Hepatocyte (in vitro differentiated cells): ENCODE results near the gene KRT75. TPM values are rescaled to one million over a fixed set of nuclear protein-coding genes. Genes with fewer than 3 reads are reported as not detected.
A peak's percentile ranks its signal among the peaks of the same experiment; 100 is the strongest.

Experiments used
- DNase-seq: peaks from one replicate; pipeline ENCODE4 v3.0.0-alpha.2; 2016; ENCODE audit warnings: low spot score
- H2AFZ ChIP-seq: fragments of 200-600 bp; sonication (generic); 2 replicates; pipeline ENCODE4 v1.6.0; 2016; ENCODE audit warnings: antibody characterized with exemption, mild to moderate bottlenecking
- H3K27ac ChIP-seq: fragments of 200-600 bp; sonication (generic); 2 replicates; pipeline ENCODE4 v1.5.1; 2016; ENCODE audit warnings: mild to moderate bottlenecking
- H3K27me3 ChIP-seq: fragments of 200-600 bp; sonication (generic); 2 replicates; pipeline ENCODE4 v1.6.1; 2016
- H3K36me3 ChIP-seq: fragments of 200-600 bp; sonication (generic); replicated peaks from 2 replicates; pipeline ENCODE4 v1.5.1; 2016; ENCODE audit warnings: low read depth; ENCODE audit not compliant: insufficient read depth
- H3K4me1 ChIP-seq: fragments of 200-600 bp; sonication (generic); 2 replicates; pipeline ENCODE4 v1.5.1; 2016; ENCODE audit warnings: mild to moderate bottlenecking, moderate library complexity; ENCODE audit not compliant: insufficient read depth
- H3K4me2 ChIP-seq: fragments of 200-600 bp; sonication (generic); 2 replicates; pipeline ENCODE4 v1.6.0; 2016
- H3K4me3 ChIP-seq: fragments of 200-600 bp; sonication (generic); 2 replicates; pipeline ENCODE4 v1.5.1; 2016; ENCODE audit warnings: mild to moderate bottlenecking
- H3K79me2 ChIP-seq: fragments of 200-600 bp; sonication (generic); 2 replicates; pipeline ENCODE4 v1.6.0; 2017; ENCODE audit warnings: mild to moderate bottlenecking
- H3K9me2 ChIP-seq: fragments of 200-600 bp; sonication (generic); replicated peaks from 2 replicates; pipeline ENCODE4 v1.6.0; 2017; ENCODE audit warnings: mild to moderate bottlenecking; ENCODE audit not compliant: insufficient read depth
- H3K9me3 ChIP-seq: fragments of 200-600 bp; sonication (generic); 2 replicates; pipeline ENCODE4 v1.5.1; 2016; ENCODE audit warnings: low read depth, mild to moderate bottlenecking
- H4K20me1 ChIP-seq: fragments of 200-600 bp; sonication (generic); 2 replicates; pipeline ENCODE4 v1.6.0; 2016; ENCODE audit warnings: mild to moderate bottlenecking; ENCODE audit not compliant: insufficient read depth, poor library complexity, severe bottlenecking
- EZH2 ChIP-seq: fragments of 200-600 bp; sonication (generic); IDR thresholded peaks from 2 replicates; pipeline ENCODE4 v1.6.1; 2016; ENCODE audit warnings: antibody characterized with exemption, mild to moderate bottlenecking, borderline replicate concordance
- EZH2phosphoT487 ChIP-seq: fragments of 200-600 bp; sonication (generic); IDR thresholded peaks from one replicate; pipeline ENCODE4 v1.6.1; 2018; ENCODE audit warnings: antibody characterized with exemption, mild to moderate bottlenecking, low read depth, moderate library complexity; ENCODE audit not compliant: unreplicated experiment, severe bottlenecking
- whole genome bisulfite sequencing: methylation state at CpG from one replicate; pipeline ENCODE4 v1.1.6; 2016; ENCODE audit warnings: low lambda C conversion rate; ENCODE audit errors: missing lambda C conversion rate; 5-methylcytosine and 5-hydroxymethylcytosine counted together
- polyA plus RNA-seq: library from polyadenylated mRNA; unstranded; fragments of >200 nt; fragmentation: Nextera tagmentation; extraction: Ambion mirVana; gene quantifications from 2 replicates; pipeline ENCODE4 v1.2.1, GENCODE V29; 2016
- total RNA-seq: library from RNA; depleted of rRNA; stranded (reverse); fragments of >200 nt; gene quantifications from 2 replicates; pipeline ENCODE4 v1.2.3, GENCODE V29; 2014
- TF ChIP-seq, protein P1 (sequence below): fragments of 200-600 bp; sonication (generic); IDR thresholded peaks from 2 replicates; pipeline ENCODE4 v1.5.1; 2016; ENCODE audit warnings: antibody characterized with exemption, mild to moderate bottlenecking; ENCODE audit not compliant: poor library complexity

The KRT75 gene
- total and polyA plus RNA-seq, 2 experiments from 2014 or later: not detected

- Histone ChIP-seq H3K4me2 (no peak overlapping the region), H4K20me1 (no peaks in the 10 kb centered on the region), H3K36me3 (no peaks in the 10 kb centered on the region), H3K9me3 (no peaks in the 10 kb centered on the region), H3K79me2 (no peaks in the 10 kb centered on the region), H2AFZ (no peak overlapping the region), H3K9me2 (no peaks in the 10 kb centered on the region), H3K27me3 (no peaks in the 10 kb centered on the region), H3K27ac (peak overlapping the region; percentile 67), H3K4me3 (no peak overlapping the region), H3K4me1 (peaks cover 16% of the 10 kb centered on the region)
- TF ChIP-seq, protein P1, sequence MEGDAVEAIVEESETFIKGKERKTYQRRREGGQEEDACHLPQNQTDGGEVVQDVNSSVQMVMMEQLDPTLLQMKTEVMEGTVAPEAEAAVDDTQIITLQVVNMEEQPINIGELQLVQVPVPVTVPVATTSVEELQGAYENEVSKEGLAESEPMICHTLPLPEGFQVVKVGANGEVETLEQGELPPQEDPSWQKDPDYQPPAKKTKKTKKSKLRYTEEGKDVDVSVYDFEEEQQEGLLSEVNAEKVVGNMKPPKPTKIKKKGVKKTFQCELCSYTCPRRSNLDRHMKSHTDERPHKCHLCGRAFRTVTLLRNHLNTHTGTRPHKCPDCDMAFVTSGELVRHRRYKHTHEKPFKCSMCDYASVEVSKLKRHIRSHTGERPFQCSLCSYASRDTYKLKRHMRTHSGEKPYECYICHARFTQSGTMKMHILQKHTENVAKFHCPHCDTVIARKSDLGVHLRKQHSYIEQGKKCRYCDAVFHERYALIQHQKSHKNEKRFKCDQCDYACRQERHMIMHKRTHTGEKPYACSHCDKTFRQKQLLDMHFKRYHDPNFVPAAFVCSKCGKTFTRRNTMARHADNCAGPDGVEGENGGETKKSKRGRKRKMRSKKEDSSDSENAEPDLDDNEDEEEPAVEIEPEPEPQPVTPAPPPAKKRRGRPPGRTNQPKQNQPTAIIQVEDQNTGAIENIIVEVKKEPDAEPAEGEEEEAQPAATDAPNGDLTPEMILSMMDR: no peak
- TF ChIP-seq EZH2 (no peak), EZH2phosphoT487 (no peak)
- 78% methylated on average over 6 of the region's 6 CpGs for WGBS
- DNase-seq: no peak
Observed at GRCh38 chr12:52423035-52423434, 11.1 kb downstream of the KRT75 start.

DNA sequence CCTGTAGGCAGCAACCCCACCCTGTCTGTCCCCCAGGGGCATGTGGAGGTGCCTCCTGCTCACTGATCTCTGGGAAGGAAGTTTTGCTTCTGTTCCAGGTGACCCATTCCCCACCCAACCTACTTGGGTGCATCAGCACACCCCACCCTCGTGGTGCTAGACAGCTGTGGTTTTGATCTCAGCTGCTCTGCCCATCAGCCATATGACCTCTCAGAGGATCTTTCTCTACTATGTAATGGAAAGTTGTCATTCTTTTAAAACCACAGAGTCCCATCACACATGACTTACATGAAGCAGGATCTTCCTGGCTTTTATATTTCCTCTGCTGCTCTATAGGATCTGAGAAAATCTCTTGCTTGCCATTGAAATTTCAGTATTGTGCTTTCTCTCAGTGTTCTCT, 14.5 kb downstream of the KRT75 start:
- Histone ChIP-seq H3K9me2 (no peaks in the 10 kb centered on the region), H3K4me1 (peaks cover 16% of the 10 kb centered on the region), H3K27ac (no peak overlapping the region), H3K36me3 (no peaks in the 10 kb centered on the region), H3K4me3 (no peak overlapping the region), H3K27me3 (no peaks in the 10 kb centered on the region), H3K9me3 (no peaks in the 10 kb centered on the region), H3K4me2 (no peak overlapping the region), H3K79me2 (no peaks in the 10 kb centered on the region), H4K20me1 (no peaks in the 10 kb centered on the region), H2AFZ (no peak overlapping the region)
- DNase-seq: no peak
- WGBS: 77% methylated on average over 1 of the region's 1 CpG
- no peak for TF ChIP-seq EZH2phosphoT487
- TF ChIP-seq EZH2: no peak
- TF ChIP-seq, protein P1: no peak

DNA sequence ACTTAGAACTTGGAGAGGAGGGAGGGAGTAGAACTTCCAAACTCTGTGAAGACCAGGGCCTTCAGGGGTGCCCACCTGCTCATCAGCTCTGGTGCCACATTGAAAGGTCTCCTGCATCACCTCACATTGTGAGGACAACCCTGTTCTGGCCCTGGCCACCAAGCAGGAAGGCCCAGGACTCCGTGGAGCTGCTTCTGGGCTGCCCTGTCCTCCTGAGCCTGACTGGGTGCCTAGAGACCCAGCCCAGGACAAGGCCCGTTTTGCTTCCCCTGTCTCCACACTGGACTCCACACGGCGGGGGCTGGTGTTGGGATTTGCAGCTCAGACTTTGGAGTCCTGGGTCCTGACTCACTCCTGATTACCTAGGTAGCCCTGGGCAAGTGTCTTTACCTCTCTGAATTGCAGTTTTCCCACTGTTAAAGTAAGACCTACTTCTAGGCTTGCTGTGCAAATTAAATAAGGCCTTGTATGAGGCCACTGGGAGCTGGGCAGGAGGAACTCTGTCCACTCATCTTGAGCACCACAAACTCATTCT, 15.5 kb downstream of the KRT75 start:
- Histone ChIP-seq H3K9me3 (no peaks in the 10 kb centered on the region), H4K20me1 (no peaks in the 10 kb centered on the region), H3K27ac (no peak overlapping the region), H2AFZ (no peak overlapping the region), H3K79me2 (no peaks in the 10 kb centered on the region), H3K4me2 (no peak overlapping the region), H3K4me1 (peaks cover 8% of the 10 kb centered on the region), H3K9me2 (no peaks in the 10 kb centered on the region), H3K4me3 (no peak overlapping the region), H3K36me3 (no peaks in the 10 kb centered on the region), H3K27me3 (no peaks in the 10 kb centered on the region)
- 90% methylated on average over 4 of the region's 4 CpGs for WGBS
- DNase-seq: no peak
- TF ChIP-seq, protein P1: no peak
- TF ChIP-seq EZH2phosphoT487: no peak
- TF ChIP-seq EZH2: no peak
